Tibial artery (tissue), 4 donors: ENCODE measurements around the gene GDAP1L1.
"Not testable (repeated sequence)": the region's sequence is repeated elsewhere in the genome, so short reads cannot be mapped to it uniquely, and the experiment has no call there.

Source experiments
- DNase-seq, 2 donors: peaks; one replicate each; pipeline ENCODE4 v3.0.0-alpha.2; 2019
- H3K27ac ChIP-seq, 2 donors: fragments of 200-600 bp; sonication (generic) in 1 of 2; 1 replicate in 1 of 2; 2 replicates in 1 of 2; pipeline ENCODE4 v1.5.1; 2018 to 2019; ENCODE audit warnings: mild to moderate bottlenecking in 1 of 2
- H3K27me3 ChIP-seq, 2 donors: fragments of 200-600 bp; sonication (generic) in 1 of 2; one replicate each; pipeline versions ENCODE4 v1.5.1 to v1.6.0; 2016 to 2019
- H3K36me3 ChIP-seq, 3 donors: fragments of 200-600 bp; sonication (generic) in 2 of 3; one replicate each; pipeline ENCODE4 v1.5.1; 2016 to 2019; ENCODE audit warnings: mild to moderate bottlenecking in 2 of 3
- H3K4me1 ChIP-seq, 4 donors: fragments of 200-600 bp; sonication (generic) in 2 of 4; 1 replicate in 3 of 4; 2 replicates in 1 of 4; pipeline ENCODE4 v1.5.1; 2016 to 2019
- H3K4me3 ChIP-seq, 2 donors: fragments of 200-600 bp; sonication (generic) in 1 of 2; 1 replicate in 1 of 2; 2 replicates in 1 of 2; pipeline ENCODE4 v1.5.1; 2018 to 2019; ENCODE audit warnings: mild to moderate bottlenecking in 2 of 2
- H3K9me3 ChIP-seq, 3 donors: fragments of 200-600 bp; sonication (generic) in 1 of 3; one replicate each; pipeline ENCODE4 v1.5.1; 2016 to 2019
- intact Hi-C: fragments of 100-400 bp; cut with DNase I; formaldehyde crosslinking; loops from one replicate; pipeline ENCODE4 v1.15.0; 2023; ENCODE audit warnings: low total_unique reads
- TF ChIP-seq, protein P1 (sequence below), 2 experiments: fragments of 200-600 bp in 1 of 2; fragments of 450-650 bp in 1 of 2; IDR thresholded peaks; one replicate each; pipeline ENCODE4 v1.5.1; 2017 to 2019; ENCODE audit warnings: antibody characterized with exemption in 2 of 2, mild to moderate bottlenecking in 1 of 2, moderate library complexity in 1 of 2

The GDAP1L1 gene

DNA sequence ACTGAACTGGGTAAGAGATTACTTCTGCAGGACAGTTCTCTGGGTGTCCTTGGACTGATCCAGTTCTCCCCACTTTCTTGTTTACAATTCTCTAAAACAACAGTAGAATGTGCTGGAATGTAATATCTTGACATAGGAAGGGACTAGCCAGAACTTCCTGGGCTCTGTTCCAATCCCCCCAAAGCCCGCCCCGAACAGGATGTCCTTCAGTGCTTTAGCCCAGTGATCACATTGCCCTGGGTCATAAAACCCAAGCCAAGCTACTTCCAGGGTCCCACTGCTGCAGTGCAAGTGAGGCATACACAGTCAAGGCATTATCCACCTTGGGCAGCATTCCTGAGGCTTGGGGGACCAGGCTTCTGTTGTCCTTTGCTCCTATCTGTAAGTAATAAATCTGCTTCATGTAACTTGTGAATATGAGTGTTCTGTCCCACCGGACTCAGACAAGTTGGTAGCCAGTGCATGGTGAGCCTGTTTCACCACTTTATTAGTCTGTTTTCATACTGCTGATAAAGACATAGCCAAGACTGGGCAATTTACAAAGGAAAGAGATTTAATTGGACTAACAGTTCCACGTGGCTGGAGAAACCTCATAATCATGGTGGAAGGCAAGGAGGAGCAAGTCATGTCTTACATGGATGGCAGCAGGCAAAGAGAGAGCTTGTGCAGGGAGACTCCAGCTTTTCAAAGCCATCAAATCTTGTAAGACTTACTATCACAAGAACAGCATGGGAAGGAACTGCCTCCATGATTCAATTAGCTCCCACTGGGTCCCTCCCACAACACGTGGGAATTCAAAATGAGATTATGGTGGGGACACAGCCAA, 40.4 kb downstream of the GDAP1L1 start:
- Histone ChIP-seq H3K27ac (no peak overlapping the region), H3K4me1 (no peaks in the 10 kb centered on the region), H3K9me3 (no peaks in the 10 kb centered on the region), H3K27me3 (no peaks in the 10 kb centered on the region), H3K36me3 (peaks cover 0 to 7% (median 7%) of the 10 kb centered on the region in 3 donors), H3K4me3 (no peak overlapping the region)
- TF ChIP-seq, protein P1, sequence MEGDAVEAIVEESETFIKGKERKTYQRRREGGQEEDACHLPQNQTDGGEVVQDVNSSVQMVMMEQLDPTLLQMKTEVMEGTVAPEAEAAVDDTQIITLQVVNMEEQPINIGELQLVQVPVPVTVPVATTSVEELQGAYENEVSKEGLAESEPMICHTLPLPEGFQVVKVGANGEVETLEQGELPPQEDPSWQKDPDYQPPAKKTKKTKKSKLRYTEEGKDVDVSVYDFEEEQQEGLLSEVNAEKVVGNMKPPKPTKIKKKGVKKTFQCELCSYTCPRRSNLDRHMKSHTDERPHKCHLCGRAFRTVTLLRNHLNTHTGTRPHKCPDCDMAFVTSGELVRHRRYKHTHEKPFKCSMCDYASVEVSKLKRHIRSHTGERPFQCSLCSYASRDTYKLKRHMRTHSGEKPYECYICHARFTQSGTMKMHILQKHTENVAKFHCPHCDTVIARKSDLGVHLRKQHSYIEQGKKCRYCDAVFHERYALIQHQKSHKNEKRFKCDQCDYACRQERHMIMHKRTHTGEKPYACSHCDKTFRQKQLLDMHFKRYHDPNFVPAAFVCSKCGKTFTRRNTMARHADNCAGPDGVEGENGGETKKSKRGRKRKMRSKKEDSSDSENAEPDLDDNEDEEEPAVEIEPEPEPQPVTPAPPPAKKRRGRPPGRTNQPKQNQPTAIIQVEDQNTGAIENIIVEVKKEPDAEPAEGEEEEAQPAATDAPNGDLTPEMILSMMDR (IDR thresholded peaks at IDR 0.05): no peak
- intact Hi-C loops: no loop called here
- no peak for DNase-seq

GRCh38 chr20:44288252-44288651, 41.1 kb downstream of the GDAP1L1 start:
- Histone ChIP-seq H3K27ac (no peak overlapping the region), H3K27me3 (no peaks in the 10 kb centered on the region), H3K9me3 (no peaks in the 10 kb centered on the region), H3K4me1 (no peaks in the 10 kb centered on the region), H3K36me3 (peaks cover 0 to 7% (median 7%) of the 10 kb centered on the region in 3 donors), H3K4me3 (no peak overlapping the region)
- TF ChIP-seq, protein P1 (IDR thresholded peaks at IDR 0.05): no peak
- intact Hi-C loops: no loop called here
- DNase-seq: no peak

DNA sequence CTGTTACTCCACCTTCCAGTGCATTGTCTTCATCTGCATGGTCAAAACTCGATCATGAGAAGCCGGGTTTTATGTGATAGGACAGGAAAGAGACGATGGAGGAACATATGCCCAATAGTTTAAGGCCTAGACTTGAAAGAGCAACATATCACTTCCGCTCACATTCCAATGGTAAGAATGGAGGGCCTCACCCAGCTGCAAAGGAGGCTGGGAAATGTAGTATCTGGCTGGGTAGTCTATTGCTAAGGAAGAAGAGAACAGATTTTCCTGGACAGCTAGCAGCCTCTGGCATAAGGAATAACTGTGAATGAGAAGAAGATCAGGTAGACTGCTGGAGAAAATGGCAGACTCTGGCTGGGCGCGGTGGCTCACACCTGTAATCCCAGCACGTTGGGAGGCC, 44.6 kb downstream of the GDAP1L1 start:
- Histone ChIP-seq H3K27ac (no peak overlapping the region), H3K27me3 (no peaks in the 10 kb centered on the region), H3K4me1 (no peaks in the 10 kb centered on the region), H3K9me3 (no peaks in the 10 kb centered on the region), H3K4me3 (no peak overlapping the region), H3K36me3 (peaks cover 0 to 7% (median 7%) of the 10 kb centered on the region in 3 donors)
- intact Hi-C loops: no loop called here
- DNase-seq: no peak
- TF ChIP-seq, protein P1 (IDR thresholded peaks at IDR 0.05): no peak

DNA sequence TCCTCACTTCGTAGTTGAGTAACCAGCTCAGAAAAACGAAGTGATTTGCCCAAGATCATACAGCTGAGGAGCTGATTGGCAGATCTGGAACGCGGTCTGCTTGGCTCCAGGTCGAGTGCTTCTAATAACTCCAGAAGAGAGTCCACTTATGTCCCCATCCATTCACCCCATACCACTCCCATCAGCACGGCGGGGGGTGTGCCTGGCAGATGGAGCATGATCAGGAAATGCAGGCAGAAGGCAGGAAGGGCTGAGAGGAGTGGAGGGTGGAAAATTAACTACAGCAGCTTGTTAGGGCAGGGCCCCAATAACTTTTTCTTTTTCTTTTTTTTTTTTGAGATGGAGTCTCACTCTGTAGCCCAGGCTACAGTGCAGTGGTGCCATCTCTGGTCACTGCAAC, 48.9 kb downstream of the GDAP1L1 start:
- Histone ChIP-seq H3K27me3 (no peaks in the 10 kb centered on the region), H3K4me3 (no peak overlapping the region), H3K4me1 (no peaks in the 10 kb centered on the region), H3K9me3 (no peaks in the 10 kb centered on the region), H3K27ac (no peak overlapping the region), H3K36me3 (no peaks in the 10 kb centered on the region)
- no peak for DNase-seq
- intact Hi-C loops: no loop called here
- TF ChIP-seq, protein P1 (IDR thresholded peaks at IDR 0.05): no peak

GRCh38 chr20:44297721-44298120, 50.6 kb downstream of the GDAP1L1 start:
- Histone ChIP-seq H3K27ac (no peak overlapping the region), H3K4me1 (no peaks in the 10 kb centered on the region), H3K9me3 (no peaks in the 10 kb centered on the region), H3K36me3 (no peaks in the 10 kb centered on the region), H3K27me3 (no peaks in the 10 kb centered on the region), H3K4me3 (no peak overlapping the region)
- DNase-seq: no peak
- TF ChIP-seq, protein P1 (IDR thresholded peaks at IDR 0.05): no peak
- intact Hi-C loops: no loop called here

GRCh38 chr20:44299011-44299535, 52.0 kb downstream of the GDAP1L1 start:
- not testable (repeated sequence) for H3K4me1 ChIP-seq, H3K4me3 ChIP-seq, H3K27me3 ChIP-seq

More at GRCh38 chr20:44299011-44299535, 52.0 kb downstream of the GDAP1L1 start:
- intact Hi-C loops, H3K36me3 ChIP-seq, H3K9me3 ChIP-seq, H3K27ac ChIP-seq, DNase-seq: not testable (repeated sequence)
